ENCODE data around the gene GPX2. TPM values are rescaled to one million over a fixed set of nuclear protein-coding genes. Genes with fewer than 3 reads are reported as not detected.

The GPX2 gene
- total RNA-seq, 6 experiments from 2014 or later, result not detected

DNA sequence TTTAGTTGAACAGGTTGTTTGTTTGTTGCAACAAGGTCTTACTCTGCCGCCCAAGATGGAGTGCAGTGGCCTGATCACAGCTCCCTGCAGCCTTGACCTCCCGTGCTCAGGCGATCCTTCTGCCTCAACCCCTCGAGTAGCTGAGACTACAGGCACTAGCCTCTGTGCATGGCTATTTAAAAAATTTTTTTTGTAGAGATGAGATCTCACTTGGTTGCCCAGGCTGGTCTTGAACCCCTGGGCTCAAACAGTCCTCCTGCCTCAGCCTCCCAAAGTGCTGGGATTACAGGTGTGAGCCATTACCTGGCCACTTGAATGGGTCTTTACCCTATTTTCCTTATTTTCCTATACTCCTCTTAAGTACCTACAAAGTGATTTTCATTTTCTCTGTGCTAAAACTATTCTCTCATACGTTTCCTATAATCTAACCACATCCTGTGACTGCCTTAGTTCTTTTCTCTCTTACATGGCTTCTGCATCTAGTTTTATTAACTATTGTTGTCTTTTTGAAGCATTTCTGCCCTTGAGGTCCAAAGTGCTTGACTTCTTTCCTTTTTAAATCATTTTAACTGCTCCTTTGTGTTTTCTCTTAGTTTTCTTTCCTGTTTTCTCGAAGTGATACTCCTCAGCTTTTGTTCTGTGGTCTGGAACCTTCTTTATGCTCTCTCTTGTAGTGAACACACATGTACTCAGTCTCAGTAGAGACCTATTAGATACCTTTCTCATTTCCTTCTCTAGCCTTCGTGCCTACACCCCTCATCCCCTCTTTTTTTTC lies 14.1 kb downstream of the GPX2 start:
- TF ChIP-seq, protein P1, sequence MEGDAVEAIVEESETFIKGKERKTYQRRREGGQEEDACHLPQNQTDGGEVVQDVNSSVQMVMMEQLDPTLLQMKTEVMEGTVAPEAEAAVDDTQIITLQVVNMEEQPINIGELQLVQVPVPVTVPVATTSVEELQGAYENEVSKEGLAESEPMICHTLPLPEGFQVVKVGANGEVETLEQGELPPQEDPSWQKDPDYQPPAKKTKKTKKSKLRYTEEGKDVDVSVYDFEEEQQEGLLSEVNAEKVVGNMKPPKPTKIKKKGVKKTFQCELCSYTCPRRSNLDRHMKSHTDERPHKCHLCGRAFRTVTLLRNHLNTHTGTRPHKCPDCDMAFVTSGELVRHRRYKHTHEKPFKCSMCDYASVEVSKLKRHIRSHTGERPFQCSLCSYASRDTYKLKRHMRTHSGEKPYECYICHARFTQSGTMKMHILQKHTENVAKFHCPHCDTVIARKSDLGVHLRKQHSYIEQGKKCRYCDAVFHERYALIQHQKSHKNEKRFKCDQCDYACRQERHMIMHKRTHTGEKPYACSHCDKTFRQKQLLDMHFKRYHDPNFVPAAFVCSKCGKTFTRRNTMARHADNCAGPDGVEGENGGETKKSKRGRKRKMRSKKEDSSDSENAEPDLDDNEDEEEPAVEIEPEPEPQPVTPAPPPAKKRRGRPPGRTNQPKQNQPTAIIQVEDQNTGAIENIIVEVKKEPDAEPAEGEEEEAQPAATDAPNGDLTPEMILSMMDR (IDR thresholded peaks at IDR 0.05), result no peak
- peaks cover 15% of the 10 kb centered on the region; the same call in 1 of the 2 replicates for H3K36me3 Mint-ChIP-seq (ENCODE audit: low read depth)
- DNase-seq, result no peak
- no peak overlapping the region for H3K27ac Mint-ChIP-seq
- no peaks in the 10 kb centered on the region for H3K9me3 Mint-ChIP-seq
- H3K27me3 Mint-ChIP-seq (ENCODE audit: insufficient read depth), result no peaks in the 10 kb centered on the region
- H3K4me3 Mint-ChIP-seq, result no peak overlapping the region
- H3K4me1 Mint-ChIP-seq (ENCODE audit: low read depth), result no peaks in the 10 kb centered on the region; the same call in 1 of the 2 replicates

DNA sequence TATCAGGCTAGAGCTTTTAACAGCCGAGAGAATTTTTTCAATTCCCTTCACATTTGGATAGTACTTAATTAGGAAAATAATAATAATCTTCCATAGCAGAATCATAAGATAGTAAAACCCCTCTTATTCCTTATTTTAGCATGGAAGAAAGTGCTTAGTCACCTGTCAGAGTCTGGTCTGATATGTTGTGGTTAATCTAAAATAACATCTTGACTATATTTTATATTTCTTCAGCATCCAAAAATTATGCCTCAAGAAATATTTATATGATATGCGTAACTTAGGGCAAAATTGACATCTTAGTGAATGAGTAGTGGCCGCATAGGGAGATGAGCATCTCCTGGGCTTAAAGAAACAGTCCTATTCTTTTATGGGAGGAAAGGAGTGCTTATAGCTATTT lies 15.5 kb downstream of the GPX2 start:
- peaks cover 15% of the 10 kb centered on the region; the same call in 1 of the 2 replicates for H3K36me3 Mint-ChIP-seq (ENCODE audit: low read depth)
- DNase-seq, result no peak
- no peaks in the 10 kb centered on the region for H3K9me3 Mint-ChIP-seq
- H3K27me3 Mint-ChIP-seq (ENCODE audit: insufficient read depth), result no peaks in the 10 kb centered on the region
- no peak overlapping the region for H3K27ac Mint-ChIP-seq
- TF ChIP-seq, protein P1 (IDR thresholded peaks at IDR 0.05), result no peak
- H3K4me3 Mint-ChIP-seq, result no peak overlapping the region
- no peaks in the 10 kb centered on the region; the same call in 1 of the 2 replicates for H3K4me1 Mint-ChIP-seq (ENCODE audit: low read depth)

DNA sequence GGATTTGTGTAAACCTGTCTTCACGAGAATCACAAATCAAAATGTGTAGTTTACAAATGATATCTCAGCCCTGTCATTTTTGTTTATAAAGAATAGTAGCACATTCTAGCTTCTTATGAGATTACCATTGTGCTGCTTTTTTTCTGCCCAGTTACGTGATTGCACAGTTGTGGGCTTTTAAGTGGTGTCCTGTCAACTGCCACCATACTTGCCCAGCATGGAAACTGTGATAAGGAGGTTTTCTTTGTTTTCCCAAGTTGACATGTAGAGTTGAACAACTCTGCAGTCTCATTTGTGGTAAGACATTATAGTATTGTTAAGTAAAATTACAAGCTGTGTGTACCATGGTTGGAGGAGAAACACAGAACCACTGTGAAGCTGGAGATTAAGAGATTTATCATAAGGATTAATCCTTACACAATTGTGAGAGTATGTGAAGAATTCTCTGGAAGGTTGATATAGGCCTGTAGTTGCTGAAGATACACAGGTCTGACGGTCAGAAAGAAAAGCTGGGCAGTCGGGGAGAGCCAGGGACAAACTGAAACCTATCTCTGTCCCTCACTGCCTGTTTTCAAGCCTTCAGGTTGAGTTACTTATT lies 16.0 kb downstream of the GPX2 start:
- DNase-seq, result no peak
- H3K9me3 Mint-ChIP-seq, result no peaks in the 10 kb centered on the region
- H3K4me1 Mint-ChIP-seq (ENCODE audit: low read depth), result peaks cover 4% of the 10 kb centered on the region
- H3K36me3 Mint-ChIP-seq (ENCODE audit: low read depth), result peaks cover 20% of the 10 kb centered on the region; the same call in 1 of the 2 replicates
- TF ChIP-seq, protein P1 (IDR thresholded peaks at IDR 0.05), result no peak
- H3K4me3 Mint-ChIP-seq, result no peak overlapping the region
- no peaks in the 10 kb centered on the region for H3K27me3 Mint-ChIP-seq (ENCODE audit: insufficient read depth)
- no peak overlapping the region for H3K27ac Mint-ChIP-seq

DNA sequence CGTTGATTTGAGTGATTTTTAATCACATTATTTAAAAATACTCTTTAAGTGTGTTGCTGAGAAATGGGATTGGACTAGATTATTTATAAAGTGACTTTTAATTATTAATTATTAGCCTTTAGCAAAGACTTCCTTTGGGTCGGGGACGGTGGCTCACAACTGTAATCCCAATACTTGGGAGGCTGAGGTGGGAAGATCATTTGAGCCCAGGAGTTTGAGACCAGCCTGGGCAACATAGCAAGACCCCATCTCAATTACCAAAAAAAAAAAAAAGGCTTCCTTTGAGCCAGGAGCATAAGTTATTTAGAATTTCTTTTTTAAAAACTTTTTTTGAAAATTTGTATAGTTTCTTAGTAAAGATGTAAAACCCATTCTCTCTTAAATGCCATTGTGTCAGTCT lies 19.5 kb downstream of the GPX2 start:
- Mint-ChIP-seq H3K36me3 (ENCODE audit: low read depth) (peaks cover 22% of the 10 kb centered on the region; the same call in 1 of the 2 replicates), H3K4me1 (ENCODE audit: low read depth) (peaks cover 37% of the 10 kb centered on the region), H3K27ac (no peak overlapping the region), H3K4me3 (no peak overlapping the region), H3K9me3 (no peaks in the 10 kb centered on the region), H3K27me3 (ENCODE audit: insufficient read depth) (no peaks in the 10 kb centered on the region)
- DNase-seq, result no peak
- TF ChIP-seq, protein P1 (IDR thresholded peaks at IDR 0.05), result no peak

DNA sequence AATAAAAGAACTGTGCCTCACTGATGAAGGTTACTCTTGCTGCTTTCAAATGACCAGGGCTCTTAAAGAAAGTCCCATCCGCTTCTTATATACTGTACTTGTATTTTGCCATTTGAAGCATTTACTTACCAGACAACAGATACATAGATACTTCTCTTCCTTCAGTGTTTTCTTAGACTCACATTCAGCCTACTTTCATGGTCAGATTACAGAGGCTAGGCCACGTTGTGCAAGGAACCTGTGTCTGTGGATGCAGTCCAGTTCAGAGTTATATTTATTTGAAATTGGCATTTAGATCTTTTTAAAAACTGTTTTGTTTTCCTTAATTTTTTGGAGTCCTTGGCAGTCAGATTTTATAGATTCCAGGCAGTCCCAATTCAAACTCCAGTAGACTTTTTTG lies 22.1 kb downstream of the GPX2 start:
- Mint-ChIP-seq H3K27ac (no peak overlapping the region), H3K4me3 (no peak overlapping the region), H3K36me3 (ENCODE audit: low read depth) (peaks cover 31% of the 10 kb centered on the region), H3K9me3 (no peaks in the 10 kb centered on the region), H3K4me1 (ENCODE audit: low read depth) (peaks cover 54% of the 10 kb centered on the region), H3K27me3 (ENCODE audit: insufficient read depth) (no peaks in the 10 kb centered on the region)
- TF ChIP-seq, protein P1 (IDR thresholded peaks at IDR 0.05), result no peak
- DNase-seq, result no peak

All from HFFc6 (cell line).